GM12878 (cell line): Measurements from ENCODE around the gene CRB1. TPM values are rescaled to one million over a fixed set of nuclear protein-coding genes. Genes with fewer than 3 reads are reported as not detected.

Source experiments
- ATAC-seq: fragments of 200-7000 bp; cut with Tn5 transposase; 3 replicates; pipeline ENCODE4 v1.9.1; 2020; ENCODE audit warnings: mild to moderate bottlenecking, moderate library complexity
- BruUV-seq: library from RNA; stranded (reverse); fragments of 400-500 nt; replicated peaks from 2 replicates; lab custom pipeline; 2021; lab: Mats Ljungman, UMichigan
- CTCF ChIA-PET: fragments of 300-600 bp; sonication (Branson Sonifier 250); formaldehyde crosslinking; extraction: SDS; loops from one replicate; lab custom pipeline; 2021; ENCODE audit warnings: inconsistent platforms; lab: Yijun Ruan, JAX
- POLR2A ChIA-PET: fragments of 350-600 bp; formaldehyde crosslinking; extraction: SDS; loops from one replicate; lab custom pipeline; 2021; ENCODE audit warnings: inconsistent platforms; lab: Charles Lee
- RAD21 ChIA-PET: fragments of 300-600 bp; sonication (Branson Sonifier 250); formaldehyde crosslinking; loops from one replicate; lab custom pipeline; 2023; ENCODE audit warnings: antibody characterized with exemption; ENCODE audit not compliant: unreplicated experiment; lab: Charles Lee
- SMC1A ChIA-PET: fragments of 300-600 bp; sonication (Branson Sonifier 250); formaldehyde crosslinking; loops from one replicate; lab custom pipeline; 2023; ENCODE audit not compliant: unreplicated experiment, uncharacterized antibody; lab: Charles Lee
- DNase-seq: peaks from one replicate; pipeline ENCODE4 v3.0.0-alpha.2; 2011; ENCODE audit warnings: low read depth, low spot score
- FAIRE-seq: peaks from 3 replicates; lab custom pipeline; 2011; peaks lifted over from hg19 to GRCh38; lab: Jason Lieb, UNC
- H2AFZ ChIP-seq: 2 replicates; pipeline ENCODE4 v1.6.0; 2011; ENCODE audit warnings: low read depth, low read length, control low read depth; ENCODE audit not compliant: control insufficient read depth
- H3K27ac ChIP-seq: 2 replicates; pipeline ENCODE4 v1.5.1; 2011; ENCODE audit warnings: control low read depth; ENCODE audit not compliant: control insufficient read depth, insufficient read depth
- H3K27me3 ChIP-seq, 2 experiments: replicated peaks in 1 of 2; 2 replicates each; pipeline versions ENCODE4 v1.6.0 to v1.6.1; 2011; ENCODE audit warnings: low read length in 1 of 2; ENCODE audit not compliant: control insufficient read depth in 2 of 2, insufficient read depth in 2 of 2
- H3K36me3 ChIP-seq, 2 experiments: 2 replicates each; pipeline ENCODE4 v1.5.1; 2011; ENCODE audit warnings: low read length in 1 of 2; ENCODE audit not compliant: control insufficient read depth in 2 of 2, insufficient read depth in 2 of 2
- H3K4me1 ChIP-seq: 2 replicates; pipeline ENCODE4 v1.6.1; 2011; ENCODE audit warnings: mild to moderate bottlenecking, low read length, moderate library complexity, mixed read lengths; ENCODE audit not compliant: control insufficient read depth, insufficient read depth
- H3K4me2 ChIP-seq: 2 replicates; pipeline ENCODE4 v1.6.0; 2011; ENCODE audit warnings: control low read depth; ENCODE audit not compliant: control insufficient read depth, insufficient read depth
- H3K4me3 ChIP-seq: fragments of 200-600 bp; sonication (generic); 2 replicates; pipeline ENCODE4 v1.5.1; 2016
- H3K79me2 ChIP-seq: 2 replicates; pipeline ENCODE4 v1.6.0; 2011; ENCODE audit warnings: low read length; ENCODE audit not compliant: control insufficient read depth, insufficient read depth
- H3K9ac ChIP-seq: 2 replicates; pipeline ENCODE4 v1.8.0; 2011; ENCODE audit warnings: low read length, control low read depth, mixed read lengths; ENCODE audit not compliant: control insufficient read depth, insufficient read depth
- H3K9me3 ChIP-seq: replicated peaks from 3 replicates; pipeline ENCODE4 v1.5.1; 2011; ENCODE audit warnings: mild to moderate bottlenecking, low read length; ENCODE audit not compliant: control insufficient read depth, insufficient read depth
- H4K20me1 ChIP-seq: 2 replicates; pipeline ENCODE4 v1.6.0; 2011; ENCODE audit not compliant: control insufficient read depth, insufficient read depth
- CBFB ChIP-seq: IDR thresholded peaks from 2 replicates; pipeline ENCODE4 v1.6.1; 2016; ENCODE audit warnings: antibody characterized with exemption, low read depth
- CBX3 ChIP-seq: fragments of 200-600 bp; sonication (generic); IDR thresholded peaks from 2 replicates; pipeline ENCODE4 v1.6.1; 2016; ENCODE audit warnings: low read depth, borderline replicate concordance
- EP300 ChIP-seq, 2 experiments: fragments of 150-350 bp in 1 of 2; IDR thresholded peaks; 2 replicates each; pipeline ENCODE4 v1.6.1; 2011 to 2012; ENCODE audit warnings: low read depth in 2 of 2, low read length in 2 of 2, borderline replicate concordance in 1 of 2, improper control_type of control experiment in 1 of 2, inconsistent platforms in 1 of 2; ENCODE audit not compliant: control insufficient read depth in 1 of 2
- FOS ChIP-seq: IDR thresholded peaks from 3 replicates; pipeline ENCODE4 v1.6.1; 2011; ENCODE audit warnings: borderline replicate concordance; ENCODE audit not compliant: insufficient read length; ENCODE audit errors: extremely low read depth
- HDAC6 ChIP-seq: fragments of 200-600 bp; sonication (generic); IDR thresholded peaks from one replicate; pipeline ENCODE4 v1.8.0; 2017; ENCODE audit warnings: antibody characterized with exemption; ENCODE audit not compliant: unreplicated experiment
- IRF3 ChIP-seq: fragments of 450-650 bp; IDR thresholded peaks from 2 replicates; pipeline ENCODE4 v1.6.1; 2014; ENCODE audit warnings: mild to moderate bottlenecking
- KDM1A ChIP-seq: fragments of 200-600 bp; sonication (generic); IDR thresholded peaks from 2 replicates; pipeline ENCODE4 v1.6.1; 2016; ENCODE audit warnings: borderline replicate concordance
- MTA2 ChIP-seq: fragments of 450-650 bp; IDR thresholded peaks from 2 replicates; pipeline ENCODE4 v1.6.1; 2016; ENCODE audit warnings: low read depth, mild to moderate bottlenecking, moderate library complexity
- NR2C1 ChIP-seq: fragments of 450-650 bp; IDR thresholded peaks from 2 replicates; pipeline ENCODE4 v1.6.1; 2017; ENCODE audit warnings: antibody characterized with exemption, mild to moderate bottlenecking, moderate library complexity
- NR2C2 ChIP-seq: IDR thresholded peaks from 2 replicates; pipeline ENCODE4 v1.6.1; 2011; ENCODE audit warnings: borderline replicate concordance, low read depth; ENCODE audit not compliant: control insufficient read depth, insufficient read length
- NRF1 ChIP-seq: conservative IDR thresholded peaks from 2 replicates; pipeline ENCODE4 v1.6.1; 2011; ENCODE audit warnings: mild to moderate bottlenecking, low read depth, low read length, improper control_type of control experiment
- SIX5 ChIP-seq: IDR thresholded peaks from 2 replicates; pipeline ENCODE4 v1.6.1; 2011; ENCODE audit warnings: mild to moderate bottlenecking, low read depth, low read length, moderate library complexity; ENCODE audit not compliant: severe bottlenecking
- TCF7 ChIP-seq: IDR thresholded peaks from 2 replicates; pipeline ENCODE4 v1.6.1; 2014; ENCODE audit warnings: antibody characterized with exemption, borderline replicate concordance
- WGBS: methylation state at CpG from one replicate; pipeline ENCODE4 v1.1.6; 2016; ENCODE audit warnings: low lambda C conversion rate; ENCODE audit not compliant: insufficient replicate concordance, insufficient coverage; ENCODE audit errors: missing lambda C conversion rate; 5-methylcytosine and 5-hydroxymethylcytosine counted together
- in situ Hi-C: fragments of 300-500 bp; cut with MboI; formaldehyde crosslinking; loops from 9 replicates; pipeline ENCODE4 v1.14.3; 2018; ENCODE audit warnings: mixed read lengths
- intact Hi-C: fragments of 100-400 bp; cut with micrococcal nuclease; formaldehyde crosslinking; loops from one replicate; pipeline ENCODE4 v1.14.2; 2022; ENCODE audit not compliant: unreplicated experiment
- polyA plus RNA-seq, 11 experiments: library from polyadenylated mRNA; depleted of rRNA in 4 of 11; unstranded in 6 of 11; stranded (reverse) in 5 of 11; fragments of >200 nt; fragmentation: Nextera tagmentation in 4 of 11; fragmentation: Illumina TruSeq in 1 of 11; extraction: Ambion mirVana in 4 of 11; extraction: Trizol in 1 of 11; gene quantifications; 1 replicate in 1 of 11; 2 replicates in 10 of 11; pipeline versions ENCODE4 v1.2.1 to v1.2.3, GENCODE V29; 2011 to 2016; ENCODE audit warnings: inconsistent platforms in 2 of 11, missing spikeins in 2 of 11, low read depth in 1 of 11
- total RNA-seq, 4 experiments: library from RNA; depleted of rRNA in 3 of 4; stranded (reverse); fragments of >200 nt in 3 of 4; fragmentation: Illumina TruSeq in 1 of 4; extraction: Trizol in 1 of 4; gene quantifications; 2 replicates each; pipeline versions ENCODE4 v1.2.1 to v1.2.3, GENCODE V29; 2013 to 2021
- TF ChIP-seq, protein P1 (sequence below): IDR thresholded peaks from 2 replicates; pipeline ENCODE4 v1.6.1; 2011; ENCODE audit warnings: borderline replicate concordance, low read depth, mild to moderate bottlenecking, moderate library complexity, low read length; ENCODE audit not compliant: insufficient read depth, poor library complexity, severe bottlenecking
- TF ChIP-seq, protein P2 (sequence below): IDR thresholded peaks from 2 replicates; pipeline ENCODE4 v1.6.1; 2012; ENCODE audit warnings: low read depth, low read length, improper control_type of control experiment
- TF ChIP-seq, protein P3 (sequence below): IDR thresholded peaks from 2 replicates; pipeline ENCODE4 v1.6.1; 2011; ENCODE audit warnings: mild to moderate bottlenecking, low read depth, low read length, moderate library complexity; ENCODE audit not compliant: insufficient replicate concordance
- TF ChIP-seq, protein P4 (sequence below): IDR thresholded peaks from 2 replicates; pipeline ENCODE4 v1.6.1; 2011; ENCODE audit warnings: low read depth, low read length, improper control_type of control experiment, borderline replicate concordance

Gene CRB1
- total and polyA plus RNA-seq, 10 of the 15 experiments (the other 5 are each of a cell fraction or from before 2014, with no cell fraction given) = 0.06 to 0.10 (median 0.06) TPM; not detected in 7

DNA sequence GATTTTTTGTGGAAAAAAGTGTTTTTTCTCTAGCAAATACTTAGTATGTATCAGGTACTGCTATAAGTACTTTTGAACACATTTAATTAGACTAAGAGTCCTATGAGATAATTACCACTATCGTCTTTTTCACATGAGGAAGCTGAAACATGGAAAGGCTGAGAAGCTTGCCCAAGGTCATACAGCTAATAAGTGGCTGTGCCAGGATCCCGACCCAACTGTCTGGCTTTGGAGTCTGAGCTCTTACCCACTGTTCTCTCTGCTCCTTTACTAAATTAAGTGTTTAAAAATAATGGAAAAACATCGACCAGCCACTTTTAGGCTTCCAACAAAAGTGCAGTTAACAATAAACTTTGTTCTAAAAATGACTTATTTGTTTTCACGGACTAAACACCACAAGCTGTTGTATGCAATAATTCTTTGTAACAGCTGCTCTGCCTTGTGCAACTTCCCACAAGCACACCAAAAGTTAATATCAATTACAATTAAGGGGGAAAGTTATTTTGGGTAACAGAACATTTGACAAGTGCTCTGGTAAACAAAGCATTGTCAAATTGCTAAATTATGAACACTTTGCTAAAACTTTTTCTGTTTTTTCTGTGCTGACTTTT lies 75.7 kb downstream of the CRB1 start:
- POLR2A ChIA-PET = no interaction called here
- RAD21 ChIA-PET = no interaction called here
- Histone ChIP-seq H3K4me2 (no peak overlapping the region), H3K4me1 (no peaks in the 10 kb centered on the region), H2AFZ (no peak overlapping the region), H3K79me2 (no peaks in the 10 kb centered on the region), H3K36me3 (no peaks in the 10 kb centered on the region), H3K9me3 (no peaks in the 10 kb centered on the region), H3K4me3 (no peak overlapping the region), H3K27ac (no peak overlapping the region), H3K27me3 (no peaks in the 10 kb centered on the region), H3K9ac (no peak overlapping the region), H4K20me1 (no peaks in the 10 kb centered on the region)
- in situ Hi-C loops (no loop called here), intact Hi-C loops (no loop called here)
- ATAC-seq (no peak), DNase-seq (no peak), FAIRE-seq (no peak)
- SMC1A ChIA-PET = no interaction called here
- 2% methylated on average over 4 of the region's 4 CpGs for WGBS
- no TSS peak for BruUV-seq
- CTCF ChIA-PET = interaction anchor here (1.4 to 2.6 kb wide), 2 partner anchors 13 to 164 kb away, joined by 4 to 14 read pairs; no protein-coding TSS in a partner anchor
- TF ChIP-seq TCF7 = no peak
- TF ChIP-seq IRF3 = no peak
- no peak for TF ChIP-seq HDAC6
- TF ChIP-seq NR2C1 = no peak
- no peak for TF ChIP-seq MTA2
- TF ChIP-seq, protein P1, sequence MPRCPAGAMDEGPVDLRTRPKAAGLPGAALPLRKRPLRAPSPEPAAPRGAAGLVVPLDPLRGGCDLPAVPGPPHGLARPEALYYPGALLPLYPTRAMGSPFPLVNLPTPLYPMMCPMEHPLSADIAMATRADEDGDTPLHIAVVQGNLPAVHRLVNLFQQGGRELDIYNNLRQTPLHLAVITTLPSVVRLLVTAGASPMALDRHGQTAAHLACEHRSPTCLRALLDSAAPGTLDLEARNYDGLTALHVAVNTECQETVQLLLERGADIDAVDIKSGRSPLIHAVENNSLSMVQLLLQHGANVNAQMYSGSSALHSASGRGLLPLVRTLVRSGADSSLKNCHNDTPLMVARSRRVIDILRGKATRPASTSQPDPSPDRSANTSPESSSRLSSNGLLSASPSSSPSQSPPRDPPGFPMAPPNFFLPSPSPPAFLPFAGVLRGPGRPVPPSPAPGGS = no peak
- TF ChIP-seq NRF1 = no peak
- no peak for TF ChIP-seq CBFB
- no peak for TF ChIP-seq NR2C2
- TF ChIP-seq, protein P2, sequence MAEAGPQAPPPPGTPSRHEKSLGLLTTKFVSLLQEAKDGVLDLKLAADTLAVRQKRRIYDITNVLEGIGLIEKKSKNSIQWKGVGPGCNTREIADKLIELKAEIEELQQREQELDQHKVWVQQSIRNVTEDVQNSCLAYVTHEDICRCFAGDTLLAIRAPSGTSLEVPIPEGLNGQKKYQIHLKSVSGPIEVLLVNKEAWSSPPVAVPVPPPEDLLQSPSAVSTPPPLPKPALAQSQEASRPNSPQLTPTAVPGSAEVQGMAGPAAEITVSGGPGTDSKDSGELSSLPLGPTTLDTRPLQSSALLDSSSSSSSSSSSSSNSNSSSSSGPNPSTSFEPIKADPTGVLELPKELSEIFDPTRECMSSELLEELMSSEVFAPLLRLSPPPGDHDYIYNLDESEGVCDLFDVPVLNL = no peak
- TF ChIP-seq, protein P3, sequence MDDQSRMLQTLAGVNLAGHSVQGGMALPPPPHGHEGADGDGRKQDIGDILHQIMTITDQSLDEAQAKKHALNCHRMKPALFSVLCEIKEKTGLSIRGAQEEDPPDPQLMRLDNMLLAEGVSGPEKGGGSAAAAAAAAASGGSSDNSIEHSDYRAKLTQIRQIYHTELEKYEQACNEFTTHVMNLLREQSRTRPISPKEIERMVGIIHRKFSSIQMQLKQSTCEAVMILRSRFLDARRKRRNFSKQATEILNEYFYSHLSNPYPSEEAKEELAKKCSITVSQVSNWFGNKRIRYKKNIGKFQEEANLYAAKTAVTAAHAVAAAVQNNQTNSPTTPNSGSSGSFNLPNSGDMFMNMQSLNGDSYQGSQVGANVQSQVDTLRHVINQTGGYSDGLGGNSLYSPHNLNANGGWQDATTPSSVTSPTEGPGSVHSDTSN = no peak
- no peak for TF ChIP-seq CBX3
- TF ChIP-seq EP300 (IDR thresholded peaks at IDR 0.05; ENCODE audit: borderline replicate concordance in 1 of 2, control insufficient read depth in 1 of 2, low read depth in 2 of 2, low read length in 2 of 2) = no peak
- no peak for TF ChIP-seq FOS
- TF ChIP-seq SIX5 = no peak
- TF ChIP-seq, protein P4, sequence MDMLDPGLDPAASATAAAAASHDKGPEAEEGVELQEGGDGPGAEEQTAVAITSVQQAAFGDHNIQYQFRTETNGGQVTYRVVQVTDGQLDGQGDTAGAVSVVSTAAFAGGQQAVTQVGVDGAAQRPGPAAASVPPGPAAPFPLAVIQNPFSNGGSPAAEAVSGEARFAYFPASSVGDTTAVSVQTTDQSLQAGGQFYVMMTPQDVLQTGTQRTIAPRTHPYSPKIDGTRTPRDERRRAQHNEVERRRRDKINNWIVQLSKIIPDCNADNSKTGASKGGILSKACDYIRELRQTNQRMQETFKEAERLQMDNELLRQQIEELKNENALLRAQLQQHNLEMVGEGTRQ = no peak
- no peak for TF ChIP-seq KDM1A
